Kidney glomerular epithelial cell (primary cell): Measurements from ENCODE around the gene NKX6-2.
"Not testable (repeated sequence)": the region's sequence is repeated elsewhere in the genome, so short reads cannot be mapped to it uniquely, and the experiment has no call there.

Experiments
- DNase-seq: peaks from one replicate; lab custom pipeline; 2025; lab: John Stamatoyannopoulos, UW

Gene NKX6-2

DNA sequence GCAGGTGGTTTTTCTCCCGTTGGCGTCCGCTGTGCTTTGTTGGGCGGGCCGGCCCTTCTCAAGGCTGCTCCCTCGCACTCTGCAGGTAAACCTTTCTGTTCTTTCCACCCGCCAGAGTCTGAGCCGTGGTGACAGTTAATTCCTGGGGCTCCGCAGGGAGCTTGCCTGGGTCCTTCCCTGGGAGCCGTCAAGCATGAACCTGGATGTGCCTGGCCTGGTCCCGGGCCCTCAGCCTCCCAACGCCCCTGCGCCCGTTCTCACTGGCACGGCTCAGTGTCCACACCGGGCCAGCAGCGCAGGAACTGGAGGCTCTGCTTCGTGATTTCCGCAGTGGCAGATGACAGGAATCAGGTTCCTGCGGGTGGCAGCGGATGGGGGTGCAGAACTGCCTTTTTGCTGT, 10.9 kb upstream of the NKX6-2 start:
- no peak for DNase-seq

DNA sequence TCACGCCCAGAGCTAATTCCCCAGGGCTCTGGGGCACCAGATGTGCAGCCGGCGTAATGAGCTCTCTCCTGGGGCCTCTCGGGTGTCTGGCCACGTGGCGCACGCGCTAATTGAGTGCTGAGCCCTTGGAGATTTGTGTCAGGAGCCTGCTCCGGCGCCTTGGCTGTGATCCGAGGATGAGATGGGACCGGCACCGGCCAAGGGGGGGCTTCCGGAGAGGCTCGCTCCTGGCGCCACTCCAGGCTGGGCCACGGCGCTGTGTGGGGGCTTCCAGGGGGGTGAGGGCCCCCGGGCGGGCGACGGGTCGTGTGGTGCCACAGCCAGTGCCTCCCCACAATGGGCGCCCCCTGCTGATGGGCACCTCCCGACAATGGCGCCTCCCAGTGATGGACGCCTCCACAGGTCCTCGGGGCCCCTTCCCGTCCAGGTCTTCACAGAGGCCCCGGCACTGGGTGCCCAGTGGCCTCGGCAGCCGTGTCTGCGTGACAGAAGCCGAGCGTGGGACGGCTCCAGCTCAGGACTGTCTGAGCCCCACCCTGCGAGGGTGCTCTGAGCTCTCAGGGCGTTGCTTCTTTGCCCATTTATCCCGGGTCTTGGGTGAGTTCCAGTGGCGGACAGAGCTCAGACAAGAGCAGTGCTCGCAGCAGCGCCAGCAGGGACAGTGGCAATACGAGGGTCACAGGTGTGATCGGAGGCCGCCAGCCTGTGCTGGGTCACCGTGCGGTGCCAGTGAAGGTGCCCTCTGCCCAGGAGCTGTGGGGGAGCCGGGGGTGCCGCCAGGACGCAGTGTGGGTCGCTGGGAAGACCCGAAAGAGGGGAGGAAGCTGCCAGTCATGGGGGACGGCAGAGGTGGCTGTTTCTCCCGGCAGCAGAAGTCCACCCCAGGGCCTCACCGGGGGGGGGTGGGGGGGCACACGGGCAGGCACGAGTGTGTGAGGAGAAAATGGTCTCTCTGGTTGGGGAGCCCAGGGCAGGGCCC, 8.2 kb upstream of the NKX6-2 start:
- DNase-seq: no peak

DNA sequence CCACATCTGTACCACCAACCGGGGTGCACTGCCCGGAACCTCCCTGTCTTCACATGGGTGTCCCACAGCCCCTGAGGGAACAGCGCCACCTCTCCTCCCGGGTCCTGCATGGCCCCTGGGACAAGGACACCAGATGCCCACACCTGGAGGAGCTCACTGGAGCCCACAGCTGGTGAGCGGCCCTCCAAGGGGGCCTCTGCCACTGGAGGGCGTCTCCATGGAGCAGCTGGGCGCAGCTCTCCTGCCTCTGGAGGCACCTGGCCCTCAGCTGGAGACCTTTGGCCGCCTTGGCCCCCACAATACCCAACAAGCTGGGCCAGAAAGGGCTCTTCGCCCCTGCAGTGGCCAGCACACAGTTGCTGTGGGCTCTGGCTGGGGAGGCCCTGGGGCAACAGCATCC, 7.3 kb upstream of the NKX6-2 start:
- DNase-seq: no peak

DNA sequence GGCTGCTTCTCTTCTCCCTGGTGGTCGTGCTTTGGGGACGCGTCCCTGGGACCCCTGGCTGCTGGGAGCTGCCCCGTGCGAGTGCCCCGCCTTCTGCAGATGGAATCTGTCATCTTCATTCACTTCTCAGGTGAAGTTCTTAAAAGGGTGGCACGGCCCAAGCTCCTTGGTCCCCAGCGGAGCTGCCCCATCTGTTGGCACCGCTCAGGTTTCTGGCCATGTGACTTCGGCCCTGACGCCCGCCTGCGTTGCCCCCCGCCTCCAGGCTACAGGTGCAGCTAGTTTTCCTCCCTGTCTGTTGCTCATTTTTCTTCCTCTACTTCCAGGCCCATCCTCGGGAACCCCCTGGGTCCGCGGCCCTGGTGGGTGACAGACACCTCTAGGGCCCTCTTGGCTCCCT, 6.8 kb upstream of the NKX6-2 start:
- no peak for DNase-seq

- not testable (repeated sequence) for DNase-seq
These were observed 6.2 kb upstream of the NKX6-2 start for GRCh38 chr10:132792099-132792498.

DNA sequence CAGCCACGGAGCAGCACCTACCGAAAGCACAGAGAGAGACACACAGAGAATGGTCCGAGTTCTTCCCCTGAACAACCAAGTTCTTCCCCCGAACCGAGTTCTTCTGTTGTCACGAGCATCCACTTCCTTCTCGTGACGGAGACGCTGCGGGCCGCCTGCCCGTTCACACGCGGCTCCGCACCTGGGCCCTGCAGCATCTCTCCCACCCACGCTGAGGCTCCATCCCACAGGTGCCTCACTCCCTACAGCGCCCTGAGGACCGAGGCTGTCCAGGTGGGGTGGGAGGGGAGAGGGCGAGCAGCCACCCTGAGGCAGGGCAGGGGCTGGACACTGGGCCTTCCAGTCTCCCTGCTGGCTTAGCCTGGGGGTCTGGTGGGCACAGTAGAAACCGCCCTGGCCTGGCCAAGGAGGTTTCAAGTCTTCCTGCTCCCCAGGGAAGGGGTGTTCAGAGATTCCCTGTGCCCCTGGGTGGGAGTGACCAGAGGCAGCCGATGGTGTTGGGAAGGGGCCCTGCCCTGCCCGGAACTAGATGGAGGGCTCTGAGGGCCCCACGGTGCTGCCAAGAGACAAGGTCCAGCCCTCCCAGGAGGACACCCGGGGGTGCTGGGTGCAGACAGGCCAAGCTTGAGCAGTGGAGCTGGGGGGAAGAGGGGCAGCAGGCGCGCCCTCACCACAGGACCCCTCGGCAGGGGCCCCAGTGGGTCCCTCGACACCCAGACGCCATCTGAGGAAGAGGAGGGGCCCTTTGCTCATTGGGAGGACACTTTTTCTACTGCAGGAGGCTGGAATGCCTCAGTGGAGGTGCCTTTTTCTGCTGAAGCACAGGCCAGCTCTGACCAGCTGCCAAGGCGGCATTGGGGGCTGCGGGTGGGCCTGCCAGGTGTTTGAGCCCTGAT, 5.2 kb upstream of the NKX6-2 start:
- no peak for DNase-seq

DNA sequence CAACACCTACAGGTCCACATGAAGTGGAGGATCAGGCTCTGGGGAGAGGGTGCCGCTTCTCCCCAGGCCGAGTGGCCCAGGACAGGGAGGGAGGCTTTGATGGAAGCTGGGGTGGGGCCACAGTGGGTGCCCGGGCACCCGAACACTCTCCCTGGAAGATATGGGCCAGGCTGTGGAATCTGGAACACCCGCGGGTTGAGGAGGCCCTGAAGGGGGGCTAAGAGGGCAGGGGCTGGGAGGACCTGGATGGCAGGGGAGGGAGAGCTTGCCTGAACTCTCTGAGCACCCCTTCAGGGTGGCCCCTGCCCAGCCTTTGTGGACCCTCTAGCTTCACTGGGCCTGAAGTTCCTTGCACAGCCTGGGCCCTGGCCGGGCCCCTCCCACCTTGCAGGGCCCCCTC, 4.5 kb upstream of the NKX6-2 start:
- no peak for DNase-seq

DNA sequence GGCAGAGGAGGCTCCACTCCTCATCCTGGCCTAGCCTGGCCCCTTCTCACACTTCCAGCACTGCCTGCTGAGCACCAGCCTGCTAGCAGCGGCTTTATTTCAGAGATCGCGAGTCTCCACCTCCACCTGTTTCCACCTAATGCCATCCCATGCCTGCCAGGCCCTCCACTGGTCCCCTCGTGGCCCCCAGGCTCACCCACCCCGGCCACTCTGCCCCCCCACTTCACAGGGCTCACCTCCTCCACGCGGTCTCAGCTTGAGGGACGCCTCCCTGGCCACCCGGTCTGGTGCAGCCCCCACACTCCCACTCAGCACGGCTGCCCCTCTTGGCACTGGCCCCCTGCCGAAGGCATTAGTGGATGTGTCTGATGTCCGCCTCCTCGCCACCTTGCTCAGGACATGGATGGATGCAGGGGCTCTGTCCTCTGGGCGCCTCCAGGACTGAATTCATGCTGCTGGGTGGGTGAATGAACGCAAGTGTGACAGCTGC, 3.8 kb upstream of the NKX6-2 start:
- no peak for DNase-seq

- peak; percentile 17 for DNase-seq
These were observed 2.9 kb upstream of the NKX6-2 start for GRCh38 chr10:132788831-132789219.

DNA sequence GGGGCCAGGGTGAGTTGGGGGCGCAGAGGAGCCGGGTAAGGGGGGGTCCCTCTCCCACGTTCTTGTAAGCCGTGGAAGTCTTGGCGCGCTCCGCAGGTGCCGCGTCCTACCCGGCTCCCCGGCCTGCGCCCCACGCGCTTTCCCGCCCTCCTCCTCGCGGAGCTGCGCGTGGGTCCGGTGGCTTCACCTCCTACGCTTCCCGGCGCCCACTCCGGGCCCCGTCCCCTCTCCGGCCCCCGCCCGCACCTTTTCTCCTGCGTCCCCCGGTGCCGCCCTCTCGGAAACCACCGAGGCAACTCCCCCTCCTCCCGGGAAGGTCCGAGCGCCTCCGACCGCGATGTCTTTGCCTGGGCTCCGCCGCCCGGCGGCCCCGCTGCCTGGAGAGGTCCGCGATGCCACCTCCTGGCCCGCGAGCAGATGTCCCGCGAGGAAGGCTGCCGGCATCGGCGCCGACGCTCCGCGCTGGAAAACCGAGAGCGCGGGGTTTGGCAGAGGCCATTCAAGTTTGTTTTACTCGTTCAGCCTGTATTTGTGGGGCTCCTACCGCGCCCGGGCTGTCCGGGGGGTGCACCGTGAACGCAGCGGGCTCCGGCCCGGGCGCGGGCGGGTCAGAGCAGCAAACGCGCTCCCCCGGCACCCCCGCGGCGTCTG, 2.4 kb upstream of the NKX6-2 start:
- peak; percentile 18 for DNase-seq

DNA sequence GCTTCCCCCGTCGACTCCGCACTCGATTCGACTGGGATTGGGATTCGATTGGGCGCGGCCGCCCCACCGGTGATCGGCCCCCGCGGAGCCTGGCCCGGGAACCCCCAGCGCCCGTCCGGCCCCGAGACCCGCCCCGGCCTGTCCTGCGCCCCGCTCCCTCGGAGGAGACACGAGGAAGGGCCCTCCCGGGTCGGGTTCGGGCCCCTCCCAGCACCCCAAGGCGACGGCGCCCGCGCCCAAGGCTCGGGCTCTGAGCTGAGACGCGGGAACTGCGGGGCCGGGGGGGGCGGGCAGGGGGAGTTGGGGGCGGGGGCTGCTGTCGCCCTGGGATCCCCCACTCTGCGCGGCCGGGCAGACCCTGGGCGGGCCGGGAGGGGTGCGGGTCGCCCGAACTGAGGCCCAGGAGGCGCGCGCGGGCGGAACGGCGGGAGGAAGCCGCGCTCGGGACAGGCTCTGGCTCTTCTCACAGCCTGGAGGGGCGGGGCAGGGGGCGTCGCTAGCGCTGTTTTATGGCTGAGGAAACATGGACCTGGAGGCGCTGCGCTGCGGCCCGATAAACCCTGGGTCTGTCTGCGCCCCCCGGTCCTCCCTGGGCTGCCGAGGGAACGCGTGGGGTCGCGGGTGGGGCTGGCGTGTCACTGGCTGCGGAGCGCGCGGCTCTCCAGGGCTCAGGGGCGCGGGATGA, 1.7 kb upstream of the NKX6-2 start:
- DNase-seq: no peak

GRCh38 chr10:132786884-132787494, 1.0 kb upstream of the NKX6-2 start:
- DNase-seq: no peak

DNA sequence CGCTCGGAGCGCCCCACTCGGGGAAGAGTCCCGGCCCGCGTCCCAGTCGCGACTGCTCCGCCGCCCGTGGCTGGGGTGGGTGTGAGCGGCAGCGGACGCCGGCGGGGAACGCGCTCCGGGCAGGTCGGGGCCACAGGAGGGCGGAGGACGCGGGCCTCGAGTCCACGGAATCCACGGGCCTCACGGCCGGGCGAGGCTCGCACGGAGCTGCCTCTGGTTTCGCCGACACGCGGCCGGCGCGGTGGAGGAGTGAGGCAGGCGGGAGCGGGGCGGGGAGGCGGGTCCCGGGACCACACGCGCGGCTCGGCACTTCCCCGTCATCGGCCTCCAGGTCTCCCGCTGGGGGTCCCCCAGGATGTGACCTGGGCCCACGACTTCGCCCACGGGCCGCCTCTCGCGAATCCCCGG, 533 bp upstream of the NKX6-2 start:
- DNase-seq: no peak

DNA sequence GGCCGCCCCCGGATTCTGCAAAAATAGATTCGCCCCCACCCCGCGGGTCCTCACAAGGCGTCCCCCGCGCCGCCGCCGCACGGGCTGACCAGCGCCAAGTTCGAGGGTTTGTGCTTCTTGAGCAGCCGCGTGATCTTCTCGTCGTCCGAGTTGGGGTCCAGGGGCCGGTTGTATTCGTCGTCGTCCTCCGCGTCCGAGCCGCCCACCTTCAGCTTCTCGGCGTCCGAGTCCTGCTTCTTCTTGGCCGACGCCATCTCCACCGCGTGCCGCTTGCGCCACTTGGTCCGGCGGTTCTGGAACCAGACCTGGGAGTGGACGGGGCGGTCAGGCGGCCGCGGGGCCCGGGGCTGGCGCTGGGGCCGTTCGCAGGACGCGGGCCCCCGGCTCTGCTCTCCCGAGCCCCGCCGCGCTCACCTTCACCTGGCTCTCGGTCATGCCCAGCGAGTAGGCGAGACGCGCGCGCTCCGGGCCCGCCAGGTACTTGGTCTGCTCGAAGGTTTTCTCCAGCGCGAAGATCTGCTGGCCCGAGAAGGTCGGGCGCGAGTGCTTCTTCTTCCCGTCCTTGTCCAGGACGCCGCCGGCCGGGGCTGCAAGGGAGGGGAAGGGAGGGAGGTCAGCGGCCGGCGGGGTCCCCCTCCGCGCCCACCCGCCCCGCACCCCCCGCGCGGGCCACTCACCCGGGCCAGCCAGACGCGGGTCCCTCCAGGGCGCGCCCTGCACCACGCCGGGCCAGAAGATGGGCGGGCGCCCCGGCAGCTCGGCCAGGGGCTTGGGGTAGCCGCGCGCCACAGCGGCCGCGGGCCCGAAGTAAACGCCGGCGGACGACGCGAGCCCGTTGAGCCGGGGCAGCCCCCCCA, 853 bp downstream of the NKX6-2 start:
- DNase-seq: no peak

GRCh38 chr10:132783940-132784865, 1.7 kb downstream of the NKX6-2 start:
- no peak for DNase-seq

- DNase-seq: no peak
These were observed 2.6 kb downstream of the NKX6-2 start for GRCh38 chr10:132783165-132783939.

GRCh38 chr10:132781556-132781955, 4.4 kb downstream of the NKX6-2 start:
- no peak for DNase-seq

DNA sequence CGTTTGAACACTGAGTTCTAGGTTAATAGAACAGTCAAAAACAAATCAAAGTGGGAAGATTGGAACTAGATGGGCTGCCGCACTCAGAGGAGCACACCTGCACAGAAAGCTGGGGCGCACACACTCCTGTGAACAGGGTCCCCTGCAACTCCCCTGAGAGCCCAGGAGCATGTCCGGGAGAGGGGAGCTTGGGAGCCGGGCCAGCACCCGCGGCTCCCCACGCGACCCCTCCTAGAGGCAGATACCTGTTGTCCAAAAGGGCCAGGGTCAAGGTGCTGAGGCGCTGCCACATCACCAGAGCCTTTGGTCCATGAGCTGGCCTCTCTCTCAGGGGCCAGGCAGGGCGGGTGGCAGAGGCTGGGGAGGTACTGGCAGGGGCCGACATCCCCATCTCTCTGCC, 5.6 kb downstream of the NKX6-2 start:
- no peak for DNase-seq
